NCI-H1417 (cell line): ENCODE results near the gene MANSC4.
A peak's percentile ranks its signal among the peaks of the same experiment; 100 is the strongest.
"Not testable (repeated sequence)": the region's sequence is repeated elsewhere in the genome, so short reads cannot be mapped to it uniquely, and the experiment has no call there.

ENCODE experiments used
- DNase-seq, 3 experiments: peaks; one replicate each; lab custom pipeline; 2025; lab: John Stamatoyannopoulos, UW

MANSC4 gene

DNA sequence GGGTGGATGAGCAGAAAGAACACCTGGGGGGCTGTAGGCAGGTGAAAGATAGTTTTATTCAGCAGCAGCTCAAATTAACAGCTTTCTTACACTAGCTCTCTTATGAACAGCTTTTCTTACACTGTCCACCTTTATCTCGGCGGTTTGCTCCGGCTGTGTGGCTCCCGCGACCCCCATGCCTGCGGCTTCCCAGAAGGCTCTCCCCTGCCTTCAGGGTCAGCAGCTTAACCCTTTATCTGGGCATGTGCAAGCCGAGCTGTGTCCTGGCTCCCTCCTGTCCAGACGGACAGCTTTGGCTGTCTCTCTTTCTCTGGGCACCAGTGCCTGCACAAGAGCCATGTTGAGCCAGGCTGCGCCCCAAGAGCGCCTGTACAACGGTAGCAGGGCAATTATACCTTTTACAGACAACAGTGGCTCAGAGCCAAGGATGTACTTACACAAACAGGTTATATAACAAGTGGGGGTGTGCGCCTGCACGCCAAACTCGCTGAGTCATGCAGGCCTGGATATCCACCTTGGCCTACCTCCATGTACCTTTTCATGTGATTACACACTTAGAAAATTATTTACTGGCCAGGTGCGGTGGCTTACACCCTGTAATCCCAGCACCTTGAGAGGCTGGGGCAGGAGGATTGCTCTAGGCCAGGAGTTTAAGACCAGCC is 28.5 kb downstream of the MANSC4 start:
- DNase-seq: peak in 1 of 3 experiments; percentile 47

DNA sequence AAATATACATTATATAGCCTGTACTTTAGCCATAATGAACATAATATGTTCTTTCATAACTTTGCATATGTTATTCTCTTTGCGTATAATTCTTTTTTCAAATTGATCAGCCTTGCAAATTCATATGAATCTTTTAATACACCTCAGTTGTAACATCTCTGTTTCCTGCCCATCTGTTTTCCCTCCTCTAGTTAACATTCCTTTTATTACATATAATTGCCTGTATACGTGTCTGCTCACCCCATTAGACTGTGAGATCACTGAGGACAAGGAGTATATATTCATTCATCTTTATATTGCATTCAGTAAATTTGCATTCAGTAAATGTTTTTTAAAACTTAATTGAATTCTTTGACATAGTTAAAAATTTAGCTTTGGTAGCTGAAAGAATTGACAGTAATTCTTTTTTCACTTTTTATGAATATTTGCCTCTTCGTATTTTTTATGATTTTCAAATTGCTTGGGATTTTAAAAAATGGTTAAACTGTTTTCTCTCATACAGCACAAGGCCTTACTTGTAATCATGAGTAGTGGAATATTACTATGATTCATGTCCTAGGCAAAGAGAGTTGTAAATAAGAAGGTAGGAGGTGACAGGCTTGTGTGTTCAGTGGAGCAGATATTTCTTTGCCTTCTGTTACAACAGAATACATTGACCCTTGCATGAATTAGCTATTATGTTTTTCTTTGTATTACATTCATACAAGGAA is 32.8 kb downstream of the MANSC4 start:
- DNase-seq: no peak

DNA sequence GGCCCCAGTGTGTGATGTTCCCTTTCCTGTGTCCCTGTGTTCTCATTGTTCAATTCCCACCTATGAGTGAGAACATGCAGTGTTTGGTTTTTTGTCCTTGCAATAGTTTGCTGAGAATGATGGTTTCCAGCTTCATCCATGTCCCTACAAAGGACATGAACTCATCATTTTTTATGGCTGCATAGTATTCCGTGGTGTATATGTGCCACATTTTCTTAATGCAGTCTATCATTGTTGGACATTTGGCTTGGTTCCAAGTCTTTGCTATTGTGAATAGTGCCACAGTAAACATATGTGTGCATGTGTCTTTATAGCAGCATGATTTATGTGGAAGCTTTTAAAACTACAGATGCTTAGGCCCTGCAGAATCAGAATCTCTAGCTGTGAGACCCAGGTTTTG is 34.3 kb downstream of the MANSC4 start:
- DNase-seq: peak in 1 of 3 experiments; percentile 16

DNA sequence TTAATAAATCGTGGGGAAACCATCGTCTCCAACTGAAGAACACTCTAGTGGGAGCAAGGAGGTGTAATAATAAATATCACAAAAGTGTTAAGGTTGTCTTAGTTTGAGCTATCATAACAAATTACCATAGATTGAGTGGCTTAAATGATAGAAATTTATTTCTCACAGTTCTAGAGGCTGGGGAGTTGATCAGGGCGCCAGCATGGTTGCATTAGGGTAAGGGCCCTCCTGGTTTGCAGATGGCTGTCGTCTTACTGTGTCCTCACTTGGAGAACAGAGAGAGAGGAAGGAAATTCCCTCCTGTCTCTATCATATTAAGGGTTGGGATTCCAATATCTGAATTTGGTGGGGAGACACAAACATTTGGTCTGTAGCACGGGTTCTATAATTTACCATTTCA is 36.4 kb downstream of the MANSC4 start:
- no peak for DNase-seq

DNA sequence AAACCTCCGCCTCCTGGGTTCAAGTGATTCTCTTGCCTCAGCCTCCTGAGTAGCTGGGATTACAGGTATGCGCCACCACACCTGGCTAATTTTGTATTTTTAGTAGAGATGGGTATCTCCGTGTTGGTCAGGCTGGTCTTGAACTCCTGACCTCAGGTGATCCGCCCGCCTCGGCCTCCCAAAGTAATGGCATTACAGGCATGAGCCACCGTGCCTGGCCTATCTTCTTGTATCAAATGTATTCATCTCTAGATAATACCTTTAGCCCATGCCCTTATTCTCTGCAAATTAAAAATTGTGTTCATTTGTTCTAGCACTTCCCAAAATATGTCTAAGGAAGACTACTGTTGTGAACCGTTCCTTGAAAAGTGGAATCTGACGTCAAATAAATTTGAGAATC is 45.7 kb downstream of the MANSC4 start:
- DNase-seq: not testable (repeated sequence)

DNA sequence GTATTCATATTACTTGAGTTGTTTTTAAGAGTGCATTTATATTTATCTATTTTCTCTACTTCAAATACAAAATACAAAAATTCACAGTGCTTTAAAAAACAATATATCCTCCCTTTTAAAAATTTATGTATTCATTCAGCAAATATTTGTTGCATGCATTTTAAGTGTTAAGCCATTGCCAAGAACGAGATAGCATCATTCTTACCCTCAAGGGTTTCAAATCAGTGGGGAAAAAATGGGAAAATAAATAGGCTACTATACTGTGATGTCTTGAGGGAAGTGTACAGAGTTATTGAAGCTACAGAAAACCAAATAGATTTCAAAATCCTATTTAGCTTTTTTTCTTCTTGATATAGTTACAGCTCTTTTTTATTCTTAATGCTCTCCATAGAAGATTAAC is 46.2 kb downstream of the MANSC4 start:
- no peak for DNase-seq

DNA sequence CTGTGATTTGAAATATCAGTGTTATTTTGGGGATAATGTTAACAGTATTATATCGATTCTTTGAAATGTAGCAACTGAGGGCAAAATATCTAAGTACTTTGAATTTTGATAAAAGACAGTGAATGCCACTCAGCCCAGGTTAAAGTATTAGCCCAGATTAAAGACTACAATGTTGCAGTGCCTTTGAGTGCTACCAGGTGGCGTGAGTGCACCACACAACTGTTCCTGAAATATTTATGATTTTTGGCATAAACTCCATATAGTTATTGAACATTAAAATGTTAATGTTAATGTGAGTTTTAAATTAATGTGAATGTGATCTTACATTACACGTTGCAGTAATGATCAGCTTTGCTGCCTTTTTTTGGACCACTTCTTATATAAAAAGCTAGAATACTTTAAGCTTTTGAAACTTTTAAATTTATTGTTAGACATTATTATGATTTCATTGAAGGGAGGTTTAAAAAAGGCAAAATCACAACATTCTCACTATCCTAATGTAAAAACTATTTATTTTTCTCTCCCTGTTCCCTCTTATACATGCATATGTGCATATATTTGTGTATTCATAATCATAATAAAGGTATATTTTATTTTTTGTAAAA is 46.9 kb downstream of the MANSC4 start:
- DNase-seq: peak; percentile 5 to 54 (median 11)

DNA sequence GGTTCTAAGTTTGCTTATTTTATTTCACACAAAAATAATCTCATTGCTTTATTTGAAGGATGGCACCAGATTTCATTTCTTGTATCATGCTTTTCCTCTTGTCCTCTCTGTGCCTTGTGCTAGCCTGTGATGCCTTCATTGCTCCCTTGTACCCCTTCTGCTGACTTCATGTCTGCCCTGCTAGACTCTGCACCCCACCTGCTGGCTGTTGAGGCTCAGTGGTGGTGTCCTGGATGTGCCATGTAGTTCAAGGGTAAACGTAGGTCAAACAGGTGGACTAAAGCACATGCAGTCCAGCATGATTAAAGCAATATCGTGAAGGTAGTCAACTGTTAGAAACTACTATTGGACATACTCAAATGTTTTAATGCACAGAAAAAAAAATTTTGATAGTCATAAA is 47.8 kb downstream of the MANSC4 start:
- peak in 1 of 3 experiments; percentile 18 for DNase-seq

DNA sequence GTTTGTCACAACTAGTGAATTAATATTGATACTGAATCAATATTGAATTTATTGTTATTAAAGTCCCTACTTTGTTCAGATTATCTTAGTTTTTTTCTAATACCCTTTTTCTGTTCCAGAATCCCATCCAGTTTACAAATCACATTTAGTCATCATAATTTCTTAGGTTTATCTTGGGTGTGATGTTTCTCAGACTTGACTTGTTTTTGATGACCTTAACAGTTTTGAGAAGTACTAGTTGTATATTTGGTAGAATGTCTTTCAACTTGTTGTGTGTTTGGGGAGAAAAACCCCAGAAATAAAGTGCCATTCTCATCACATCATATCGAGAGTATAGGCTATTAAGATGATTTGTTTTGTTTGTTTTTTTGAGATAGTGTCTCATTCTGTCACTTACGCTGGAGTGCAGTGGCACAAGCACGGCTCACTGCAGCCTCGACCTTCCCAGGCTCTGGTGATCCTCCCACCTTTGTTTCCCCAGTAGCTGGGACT is 49.9 kb downstream of the MANSC4 start:
- DNase-seq: no peak

DNA sequence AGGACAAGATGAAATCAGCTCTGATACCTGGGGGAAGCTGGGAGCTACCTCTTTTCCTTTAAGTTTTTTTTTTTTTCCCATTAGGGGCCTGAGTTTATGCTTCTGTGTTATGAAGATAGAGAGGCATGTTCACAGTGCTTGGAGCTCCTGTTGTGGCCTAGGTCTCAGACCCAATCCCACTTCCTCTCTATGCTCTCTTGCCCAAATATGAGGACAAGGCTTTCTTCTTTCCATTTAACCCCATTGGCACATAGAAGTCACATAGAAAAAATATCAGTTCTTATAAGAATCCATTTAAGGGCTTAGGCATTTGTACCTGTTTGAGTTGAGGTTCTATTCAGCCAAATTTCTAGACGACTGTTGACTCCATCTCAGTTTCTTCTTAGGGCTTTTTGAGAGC is 56.8 kb downstream of the MANSC4 start:
- DNase-seq: no peak
